ENCODE measurements around the gene OSBPL2. TPM values are rescaled to one million over a fixed set of nuclear protein-coding genes. Genes with fewer than 3 reads are reported as not detected.

The OSBPL2 gene
- total RNA-seq, 1 donor from 2014 or later: 58.5 TPM

GRCh38 chr20:62222972-62223371, 15.3 kb upstream of the OSBPL2 start:
- no peak for ATAC-seq

GRCh38 chr20:62223571-62223970, 14.8 kb upstream of the OSBPL2 start:
- no peak for ATAC-seq

GRCh38 chr20:62224113-62224855, 14.0 kb upstream of the OSBPL2 start:
- ATAC-seq: no peak

GRCh38 chr20:62225026-62225425, 13.3 kb upstream of the OSBPL2 start:
- no peak for ATAC-seq

- ATAC-seq: no peak
Observed at GRCh38 chr20:62225820-62226635, 12.3 kb upstream of the OSBPL2 start.

GRCh38 chr20:62226707-62227590, 11.4 kb upstream of the OSBPL2 start:
- no peak for ATAC-seq

GRCh38 chr20:62227591-62227976, 10.7 kb upstream of the OSBPL2 start:
- no peak for ATAC-seq

GRCh38 chr20:62227977-62228958, 10.1 kb upstream of the OSBPL2 start:
- peak; percentile 48 for ATAC-seq

- ATAC-seq: no peak
Observed at GRCh38 chr20:62228982-62229545, 9.3 kb upstream of the OSBPL2 start.

- ATAC-seq: no peak
Observed at GRCh38 chr20:62229667-62230066, 8.7 kb upstream of the OSBPL2 start.

GRCh38 chr20:62230276-62230675, 8.0 kb upstream of the OSBPL2 start:
- no peak for ATAC-seq

- no peak for ATAC-seq
Observed at GRCh38 chr20:62230696-62231095, 7.6 kb upstream of the OSBPL2 start.

GRCh38 chr20:62231292-62231691, 7.0 kb upstream of the OSBPL2 start:
- no peak for ATAC-seq

- peak; percentile 75 for ATAC-seq
Observed at GRCh38 chr20:62232194-62232593, 6.1 kb upstream of the OSBPL2 start.

- peak; percentile 30 for ATAC-seq
Observed at GRCh38 chr20:62232770-62233645, 5.3 kb upstream of the OSBPL2 start.

GRCh38 chr20:62233684-62234083, 4.6 kb upstream of the OSBPL2 start:
- no peak for ATAC-seq

- ATAC-seq: no peak
Observed at GRCh38 chr20:62234339-62234738, 4.0 kb upstream of the OSBPL2 start.

GRCh38 chr20:62235001-62235776, 3.1 kb upstream of the OSBPL2 start:
- ATAC-seq: no peak

- ATAC-seq: no peak
Observed at GRCh38 chr20:62235777-62236157, 2.6 kb upstream of the OSBPL2 start.

GRCh38 chr20:62236200-62236599, 2.1 kb upstream of the OSBPL2 start:
- ATAC-seq: no peak
